SJSA1 (cell line): ENCODE measurements around the gene NEAT1. TPM values are rescaled to one million over a fixed set of nuclear protein-coding genes. Genes with fewer than 3 reads are reported as not detected.

Source experiments
- total RNA-seq: library from RNA; depleted of rRNA; stranded (reverse); fragments of >200 nt; shearing (Covaris generic); gene quantifications from 2 replicates; pipeline ENCODE4 v1.2.3, GENCODE V29; 2014; rRNA removed

NEAT1 gene
- total RNA-seq, 1 experiment from 2014 or later: 12.1 TPM

Other genes starting within 250 kb of the NEAT1 start
- 120 and 177 TPM in 2 replicates for gene CAPN1, start 240.9 kb upstream of the NEAT1 start, total RNA-seq
- gene POLA2, start 160.8 kb upstream of the NEAT1 start, total RNA-seq: 26.8 and 44.2 TPM in 2 replicates
- gene CDC42EP2, start 107.9 kb upstream of the NEAT1 start, total RNA-seq: 10.5 and 16.6 TPM in 2 replicates
- 87.6 and 105 TPM in 2 replicates for gene DPF2, start 88.9 kb upstream of the NEAT1 start, total RNA-seq
- gene TIGD3, start 68.0 kb upstream of the NEAT1 start, total RNA-seq: 0.25 TPM in 1 of 2 replicates, not detected in the other
- 3.1 and 5.3 TPM in 2 replicates for gene SLC25A45, start 40.2 kb upstream of the NEAT1 start, total RNA-seq
- 90.2 and 125 TPM in 2 replicates for gene FRMD8, start 36.2 kb upstream of the NEAT1 start, total RNA-seq
- 1,620 and 2,210 TPM in 2 replicates for gene MALAT1, start 76.2 kb downstream of the NEAT1 start, total RNA-seq
- gene SCYL1, start 102.3 kb downstream of the NEAT1 start, total RNA-seq: 103 and 130 TPM in 2 replicates
- 22.9 and 52.0 TPM in 2 replicates for gene LTBP3, start 135.6 kb downstream of the NEAT1 start, total RNA-seq
- gene ZNRD2, start 147.7 kb downstream of the NEAT1 start, total RNA-seq: 109 and 111 TPM in 2 replicates
- gene FAM89B, start 149.7 kb downstream of the NEAT1 start, total RNA-seq: 35.1 and 64.9 TPM in 2 replicates
- gene EHBP1L1, start 153.3 kb downstream of the NEAT1 start, total RNA-seq: 103 and 107 TPM in 2 replicates
- gene KCNK7, start 173.0 kb downstream of the NEAT1 start, total RNA-seq: 0.13 TPM in 1 of 2 replicates, not detected in the other
- 37.9 and 55.8 TPM in 2 replicates for gene MAP3K11, start 191.4 kb downstream of the NEAT1 start, total RNA-seq
- 27.5 and 39.7 TPM in 2 replicates for gene PCNX3, start 193.0 kb downstream of the NEAT1 start, total RNA-seq
- gene SIPA1, start 215.3 kb downstream of the NEAT1 start, total RNA-seq: 48.0 and 56.1 TPM in 2 replicates
- 51.7 and 63.3 TPM in 2 replicates for gene RELA, start 240.1 kb downstream of the NEAT1 start, total RNA-seq